Neural progenitor cell (in vitro differentiated cells): ENCODE measurements around the gene NUAK1. TPM values are rescaled to one million over a fixed set of nuclear protein-coding genes. Genes with fewer than 3 reads are reported as not detected.

Source experiments
- DNase-seq: peaks from one replicate; pipeline ENCODE4 v3.0.0-alpha.2; 2016; ENCODE audit warnings: low spot score
- H2AFZ ChIP-seq: fragments of 200-600 bp; sonication (generic); replicated peaks from 2 replicates; pipeline ENCODE4 v1.6.1; 2016; ENCODE audit warnings: antibody characterized with exemption
- H3F3A ChIP-seq: fragments of 200-600 bp; sonication (generic); 2 replicates; pipeline ENCODE4 v1.6.1; 2016; ENCODE audit warnings: antibody characterized with exemption, low read depth
- H3K27ac ChIP-seq: fragments of 200-600 bp; sonication (generic); 2 replicates; pipeline ENCODE4 v1.5.1; 2016; ENCODE audit warnings: mild to moderate bottlenecking
- H3K27me3 ChIP-seq: fragments of 200-600 bp; sonication (generic); 2 replicates; pipeline ENCODE4 v1.6.1; 2016; ENCODE audit warnings: mild to moderate bottlenecking, moderate library complexity
- H3K36me3 ChIP-seq: fragments of 200-600 bp; sonication (generic); 2 replicates; pipeline ENCODE4 v1.5.1; 2016
- H3K4me1 ChIP-seq: fragments of 200-600 bp; sonication (generic); 2 replicates; pipeline ENCODE4 v1.6.1; 2016; ENCODE audit warnings: mixed run types
- H3K4me2 ChIP-seq: fragments of 200-600 bp; sonication (generic); 2 replicates; pipeline ENCODE4 v1.6.1; 2016
- H3K4me3 ChIP-seq: fragments of 200-600 bp; sonication (generic); 2 replicates; pipeline ENCODE4 v1.5.1; 2016
- H3K79me2 ChIP-seq: fragments of 200-600 bp; sonication (generic); 2 replicates; pipeline ENCODE4 v1.6.1; 2016; ENCODE audit warnings: low read depth
- H3K9ac ChIP-seq: fragments of 200-600 bp; sonication (generic); 2 replicates; pipeline ENCODE4 v1.6.1; 2016
- H3K9me3 ChIP-seq: fragments of 200-600 bp; sonication (generic); 2 replicates; pipeline ENCODE4 v1.5.1; 2016; ENCODE audit warnings: low read depth
- H4K20me1 ChIP-seq: fragments of 200-600 bp; sonication (generic); 2 replicates; pipeline ENCODE4 v1.6.1; 2016; ENCODE audit warnings: low read depth
- H3K27ac Mint-ChIP-seq: 3 replicates; pipeline ENCODE4 v1.8.0; 2021; ENCODE audit warnings: mixed read lengths
- H3K27me3 Mint-ChIP-seq: 2 replicates; pipeline ENCODE4 v1.8.0; 2022; ENCODE audit warnings: low read depth, mild to moderate bottlenecking, inconsistent platforms, moderate library complexity, mixed read lengths; ENCODE audit not compliant: insufficient read depth
- H3K36me3 Mint-ChIP-seq: 3 replicates; pipeline ENCODE4 v1.8.0; 2021; ENCODE audit warnings: mixed read lengths
- H3K4me1 Mint-ChIP-seq: 3 replicates; pipeline ENCODE4 v1.8.0; 2021; ENCODE audit warnings: mixed read lengths
- H3K4me3 Mint-ChIP-seq: 3 replicates; pipeline ENCODE4 v1.8.0; 2021; ENCODE audit warnings: mild to moderate bottlenecking, moderate library complexity, mixed read lengths
- H3K9me3 Mint-ChIP-seq: 3 replicates; pipeline ENCODE4 v1.8.0; 2020; ENCODE audit warnings: mixed read lengths
- CTCF ChIP-seq: fragments of 200-600 bp; sonication (generic); IDR thresholded peaks from 2 replicates; pipeline ENCODE4 v1.5.1; 2017; ENCODE audit warnings: antibody characterized with exemption, mild to moderate bottlenecking
- EZH2 ChIP-seq: fragments of 200-600 bp; sonication (generic); IDR thresholded peaks from 2 replicates; pipeline ENCODE4 v1.6.1; 2017; ENCODE audit warnings: antibody characterized with exemption, mild to moderate bottlenecking, moderate library complexity
- EZH2phosphoT487 ChIP-seq: fragments of 200-600 bp; sonication (generic); IDR thresholded peaks from 2 replicates; pipeline ENCODE4 v1.6.1; 2017; ENCODE audit warnings: antibody characterized with exemption
- total RNA-seq: library from RNA; depleted of rRNA; stranded (reverse); fragments of >200 nt; gene quantifications from 2 replicates; pipeline ENCODE4 v1.2.3, GENCODE V29; 2015; ENCODE audit warnings: low replicate concordance

Gene NUAK1
- total RNA-seq, 1 donor from 2014 or later, result 18.8 TPM

- Histone ChIP-seq H3K4me1 (peaks cover 32% of the 10 kb centered on the region), H3K4me3 (no peak overlapping the region), H3K27me3 (no peaks in the 10 kb centered on the region), H3K36me3 (no peaks in the 10 kb centered on the region), H2AFZ (no peak overlapping the region), H4K20me1 (peaks cover 17% of the 10 kb centered on the region), H3F3A (peaks cover 7% of the 10 kb centered on the region), H3K79me2 (no peaks in the 10 kb centered on the region), H3K27ac (no peak overlapping the region), H3K9me3 (no peaks in the 10 kb centered on the region), H3K9ac (no peak overlapping the region), H3K4me2 (no peak overlapping the region)
- Mint-ChIP-seq H3K27me3 (peaks cover 5% of the 10 kb centered on the region), H3K4me3 (no peak overlapping the region), H3K27ac (peak overlapping the region; percentile 87), H3K36me3 (peaks cover 53% of the 10 kb centered on the region), H3K9me3 (peaks cover 2% of the 10 kb centered on the region), H3K4me1 (peaks cover 96% of the 10 kb centered on the region)
- no peak for DNase-seq
- no peak for TF ChIP-seq EZH2phosphoT487
- TF ChIP-seq CTCF, result no peak
- no peak for TF ChIP-seq EZH2
Observed at GRCh38 chr12:106079148-106079738, 59.5 kb downstream of the NUAK1 start.

- Mint-ChIP-seq H3K27me3 (peaks cover 4% of the 10 kb centered on the region), H3K36me3 (peaks cover 49% of the 10 kb centered on the region), H3K9me3 (peaks cover 2% of the 10 kb centered on the region), H3K27ac (peak overlapping the region; percentile 74), H3K4me1 (peaks cover 92% of the 10 kb centered on the region), H3K4me3 (no peak overlapping the region)
- Histone ChIP-seq H3K79me2 (no peaks in the 10 kb centered on the region), H3K9me3 (no peaks in the 10 kb centered on the region), H3K9ac (no peak overlapping the region), H3K27me3 (no peaks in the 10 kb centered on the region), H3K36me3 (no peaks in the 10 kb centered on the region), H4K20me1 (peaks cover 13% of the 10 kb centered on the region), H3K4me1 (peaks cover 29% of the 10 kb centered on the region), H2AFZ (no peak overlapping the region), H3F3A (peaks cover 2% of the 10 kb centered on the region), H3K4me3 (no peak overlapping the region), H3K27ac (no peak overlapping the region), H3K4me2 (no peak overlapping the region)
- TF ChIP-seq EZH2phosphoT487 (no peak), EZH2 (no peak), CTCF (no peak)
- DNase-seq, result no peak
Observed at GRCh38 chr12:106078358-106079010, 60.3 kb downstream of the NUAK1 start.

GRCh38 chr12:106074706-106075392 lies 63.9 kb downstream of the NUAK1 start:
- Mint-ChIP-seq H3K4me3 (peak overlapping the region; percentile 33), H3K36me3 (peaks cover 49% of the 10 kb centered on the region), H3K9me3 (peaks cover under 1% of the 10 kb centered on the region), H3K27me3 (peaks cover 2% of the 10 kb centered on the region), H3K4me1 (peaks cover 63% of the 10 kb centered on the region), H3K27ac (peak overlapping the region; percentile 89)
- Histone ChIP-seq H3K79me2 (no peaks in the 10 kb centered on the region), H3K27me3 (no peaks in the 10 kb centered on the region), H3F3A (no peaks in the 10 kb centered on the region), H3K4me3 (no peak overlapping the region), H3K4me2 (peak overlapping the region; percentile 14), H4K20me1 (peaks cover 8% of the 10 kb centered on the region), H3K9ac (no peak overlapping the region), H3K4me1 (peaks cover 13% of the 10 kb centered on the region), H3K36me3 (no peaks in the 10 kb centered on the region), H2AFZ (no peak overlapping the region), H3K9me3 (no peaks in the 10 kb centered on the region), H3K27ac (peak overlapping the region; percentile 52)
- TF ChIP-seq CTCF (no peak), EZH2phosphoT487 (no peak), EZH2 (no peak)
- peak; percentile 58 for DNase-seq
